DOHH2 (cell line): Measurements from ENCODE around the gene VPS4B.

Experiments used
- H3F3A ChIP-seq: fragments of 200-600 bp; sonication (generic), shearing (Covaris generic); 2 replicates; pipeline ENCODE4 v1.6.0; 2016; ENCODE audit warnings: antibody characterized with exemption, mild to moderate bottlenecking; ENCODE audit not compliant: control insufficient read depth, insufficient read depth
- H3K27ac ChIP-seq: fragments of 200-600 bp; sonication (generic); 2 replicates; pipeline ENCODE4 v1.5.1; 2014; ENCODE audit warnings: low read depth, mild to moderate bottlenecking, low read length, moderate library complexity
- H3K27me3 ChIP-seq: fragments of 200-600 bp; sonication (generic); 2 replicates; pipeline ENCODE4 v1.6.1; 2014; ENCODE audit warnings: mild to moderate bottlenecking, low read length, mixed read lengths; ENCODE audit not compliant: control insufficient read depth
- H3K36me3 ChIP-seq: fragments of 200-600 bp; sonication (generic); 2 replicates; pipeline ENCODE4 v1.6.1; 2014; ENCODE audit warnings: mild to moderate bottlenecking, low read length, moderate library complexity, mixed read lengths; ENCODE audit not compliant: control insufficient read depth
- H3K4me1 ChIP-seq: fragments of 200-600 bp; sonication (generic); 2 replicates; pipeline ENCODE4 v1.6.1; 2014; ENCODE audit warnings: mild to moderate bottlenecking, low read length, mixed read lengths; ENCODE audit not compliant: control insufficient read depth
- H3K4me2 ChIP-seq: fragments of 200-600 bp; sonication (generic); 2 replicates; pipeline ENCODE4 v1.6.0; 2014; ENCODE audit warnings: mild to moderate bottlenecking, low read length, moderate library complexity
- H3K4me3 ChIP-seq: fragments of 200-600 bp; sonication (generic); 2 replicates; pipeline ENCODE4 v1.5.1; 2014; ENCODE audit warnings: mild to moderate bottlenecking, low read length, mixed read lengths
- H3K79me2 ChIP-seq: fragments of 200-600 bp; sonication (generic); 2 replicates; pipeline ENCODE4 v1.6.1; 2014; ENCODE audit warnings: mild to moderate bottlenecking, low read length, mixed read lengths; ENCODE audit not compliant: control insufficient read depth
- H3K9me2 ChIP-seq: fragments of 200-600 bp; sonication (generic); replicated peaks from 2 replicates; pipeline ENCODE4 v1.6.1; 2014; ENCODE audit warnings: mild to moderate bottlenecking, low read length, mixed read lengths; ENCODE audit not compliant: control insufficient read depth
- H3K9me3 ChIP-seq: fragments of 200-600 bp; sonication (generic); 2 replicates; pipeline ENCODE4 v1.6.1; 2014; ENCODE audit warnings: antibody characterized with exemption, low read length, mixed read lengths; ENCODE audit not compliant: control insufficient read depth, insufficient read depth
- H4K20me1 ChIP-seq: fragments of 200-600 bp; sonication (generic); 2 replicates; pipeline ENCODE4 v1.6.0; 2014; ENCODE audit warnings: low read depth, mild to moderate bottlenecking, antibody characterized with exemption, low read length, moderate library complexity; ENCODE audit not compliant: control insufficient read depth, insufficient read depth
- EZH2phosphoT487 ChIP-seq: fragments of 200-600 bp; sonication (generic); IDR thresholded peaks from 2 replicates; pipeline ENCODE4 v1.6.1; 2017; ENCODE audit warnings: borderline replicate concordance, mild to moderate bottlenecking, antibody characterized with exemption, low read length, moderate library complexity, mixed read lengths
- TF ChIP-seq, protein P1 (sequence below): fragments of 200-600 bp; sonication (generic); IDR thresholded peaks from one replicate; pipeline ENCODE4 v1.5.1; 2014; ENCODE audit warnings: antibody characterized with exemption, mild to moderate bottlenecking, low read depth, low read length; ENCODE audit not compliant: poor library complexity, severe bottlenecking

VPS4B gene

GRCh38 chr18:63409301-63409700 lies 13.0 kb downstream of the VPS4B start:
- H3K4me2 ChIP-seq, result no peak overlapping the region
- peaks cover 77% of the 10 kb centered on the region for H3K36me3 ChIP-seq

GRCh38 chr18:63407734-63408133 lies 14.5 kb downstream of the VPS4B start:
- peaks cover 89% of the 10 kb centered on the region for H3K36me3 ChIP-seq
- no peaks in the 10 kb centered on the region for H3K9me2 ChIP-seq
- no peak overlapping the region for H3K4me3 ChIP-seq
- no peaks in the 10 kb centered on the region for H4K20me1 ChIP-seq
- no peaks in the 10 kb centered on the region for H3K27me3 ChIP-seq
- H3F3A ChIP-seq, result no peaks in the 10 kb centered on the region
- H3K4me1 ChIP-seq, result no peaks in the 10 kb centered on the region
- no peak overlapping the region for H3K4me2 ChIP-seq
- H3K79me2 ChIP-seq, result peaks cover 23% of the 10 kb centered on the region
- no peaks in the 10 kb centered on the region for H3K9me3 ChIP-seq
- no peak overlapping the region for H3K27ac ChIP-seq
- TF ChIP-seq, protein P1, sequence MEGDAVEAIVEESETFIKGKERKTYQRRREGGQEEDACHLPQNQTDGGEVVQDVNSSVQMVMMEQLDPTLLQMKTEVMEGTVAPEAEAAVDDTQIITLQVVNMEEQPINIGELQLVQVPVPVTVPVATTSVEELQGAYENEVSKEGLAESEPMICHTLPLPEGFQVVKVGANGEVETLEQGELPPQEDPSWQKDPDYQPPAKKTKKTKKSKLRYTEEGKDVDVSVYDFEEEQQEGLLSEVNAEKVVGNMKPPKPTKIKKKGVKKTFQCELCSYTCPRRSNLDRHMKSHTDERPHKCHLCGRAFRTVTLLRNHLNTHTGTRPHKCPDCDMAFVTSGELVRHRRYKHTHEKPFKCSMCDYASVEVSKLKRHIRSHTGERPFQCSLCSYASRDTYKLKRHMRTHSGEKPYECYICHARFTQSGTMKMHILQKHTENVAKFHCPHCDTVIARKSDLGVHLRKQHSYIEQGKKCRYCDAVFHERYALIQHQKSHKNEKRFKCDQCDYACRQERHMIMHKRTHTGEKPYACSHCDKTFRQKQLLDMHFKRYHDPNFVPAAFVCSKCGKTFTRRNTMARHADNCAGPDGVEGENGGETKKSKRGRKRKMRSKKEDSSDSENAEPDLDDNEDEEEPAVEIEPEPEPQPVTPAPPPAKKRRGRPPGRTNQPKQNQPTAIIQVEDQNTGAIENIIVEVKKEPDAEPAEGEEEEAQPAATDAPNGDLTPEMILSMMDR, result no peak
- TF ChIP-seq EZH2phosphoT487, result no peak

More at GRCh38 chr18:63409301-63409700, 13.0 kb downstream of the VPS4B start:
- TF ChIP-seq, protein P1, result no peak
- TF ChIP-seq EZH2phosphoT487, result no peak
- Histone ChIP-seq H3K9me3 (no peaks in the 10 kb centered on the region), H3K4me3 (no peak overlapping the region), H3F3A (no peaks in the 10 kb centered on the region), H3K9me2 (no peaks in the 10 kb centered on the region), H4K20me1 (no peaks in the 10 kb centered on the region), H3K27ac (no peak overlapping the region), H3K27me3 (no peaks in the 10 kb centered on the region), H3K4me1 (no peaks in the 10 kb centered on the region), H3K79me2 (peaks cover 39% of the 10 kb centered on the region)

DNA sequence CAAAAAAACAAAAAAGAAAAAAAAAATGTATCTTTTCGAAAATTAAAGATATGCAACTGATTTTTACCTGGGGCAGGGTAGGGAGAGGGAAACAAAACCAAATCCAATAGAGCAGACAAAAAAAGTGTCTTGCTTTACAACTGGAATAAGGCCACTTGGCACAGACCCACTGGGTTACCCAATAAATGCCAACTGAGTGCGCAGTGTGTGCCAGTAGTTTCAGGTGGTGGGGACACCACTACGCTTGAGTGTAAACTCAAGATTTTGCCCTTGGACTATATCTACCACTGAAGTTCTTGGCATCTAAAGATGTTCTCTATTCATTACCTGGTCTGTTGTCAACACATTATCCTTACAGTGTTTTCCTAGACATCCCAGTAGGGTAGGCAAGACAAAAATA lies 16.3 kb downstream of the VPS4B start:
- Histone ChIP-seq H3K4me1 (no peaks in the 10 kb centered on the region), H3K27me3 (no peaks in the 10 kb centered on the region), H3K9me2 (no peaks in the 10 kb centered on the region), H3K27ac (no peak overlapping the region), H3K4me3 (no peak overlapping the region), H3K9me3 (no peaks in the 10 kb centered on the region), H3F3A (no peaks in the 10 kb centered on the region), H3K79me2 (peaks cover 14% of the 10 kb centered on the region), H3K36me3 (peaks cover 90% of the 10 kb centered on the region), H4K20me1 (no peaks in the 10 kb centered on the region), H3K4me2 (no peak overlapping the region)
- TF ChIP-seq, protein P1, result no peak
- no peak for TF ChIP-seq EZH2phosphoT487
